Forelimb muscle (tissue), 1 donor: ENCODE data around the gene CCL25. TPM values are rescaled to one million over a fixed set of nuclear protein-coding genes. Genes with fewer than 3 reads are reported as not detected.
"Not testable (repeated sequence)": the region's sequence is repeated elsewhere in the genome, so short reads cannot be mapped to it uniquely, and the experiment has no call there.

Experiments
- DNase-seq: peaks from one replicate; pipeline ENCODE4 v3.0.0-alpha.2; 2013; ENCODE audit warnings: low read depth
- polyA plus RNA-seq: library from polyadenylated mRNA; unstranded; fragments of 120-200 nt; gene quantifications from one replicate; pipeline ENCODE4 v1.2.1, GENCODE V29; 2013; ENCODE audit not compliant: insufficient read length

Gene CCL25
- not detected for polyA plus RNA-seq

- no peak for DNase-seq
Measured at GRCh38 chr19:8052464-8052859, at the start of gene CCL25. Gene CCL25, plus strand, starts transcription at chr19:8052760. Its CDS starts 290 bp downstream, at chr19:8053050.

GRCh38 chr19:8004001-8004400 is 48.6 kb upstream of the CCL25 start:
- DNase-seq = no peak

- DNase-seq = no peak
Measured at GRCh38 chr19:8004723-8005513, 47.6 kb upstream of the CCL25 start.

GRCh38 chr19:8005534-8006256 is 46.9 kb upstream of the CCL25 start, which contains the start of gene ELAVL1:
Gene ELAVL1, minus strand, starts transcription at chr19:8005641. Its CDS starts 13,826 bp downstream, at chr19:7991815.
- peak; percentile 53 for DNase-seq

- DNase-seq = no peak
Measured at GRCh38 chr19:8017808-8018207, 34.8 kb upstream of the CCL25 start.

- DNase-seq = no peak
Measured at GRCh38 chr19:8020681-8021080, 31.9 kb upstream of the CCL25 start.

GRCh38 chr19:8021374-8021773 is 31.2 kb upstream of the CCL25 start:
- no peak for DNase-seq

- DNase-seq = no peak
Measured at GRCh38 chr19:8022275-8022674, 30.3 kb upstream of the CCL25 start.

GRCh38 chr19:8023371-8023770 is 29.2 kb upstream of the CCL25 start:
- no peak for DNase-seq

- DNase-seq = not testable (repeated sequence)
Measured at GRCh38 chr19:8024256-8024655, 28.3 kb upstream of the CCL25 start.

GRCh38 chr19:8025316-8025715 is 27.2 kb upstream of the CCL25 start:
- DNase-seq = no peak

GRCh38 chr19:8028951-8029491 is 23.5 kb upstream of the CCL25 start:
- no peak for DNase-seq

GRCh38 chr19:8030960-8031359 is 21.6 kb upstream of the CCL25 start:
- no peak for DNase-seq

GRCh38 chr19:8033287-8034177 is 19.0 kb upstream of the CCL25 start:
- DNase-seq = not testable (repeated sequence)

- DNase-seq = no peak
Measured at GRCh38 chr19:8034178-8034525, 18.4 kb upstream of the CCL25 start.

- DNase-seq = no peak
Measured at GRCh38 chr19:8036434-8037099, 16.0 kb upstream of the CCL25 start.

- no peak for DNase-seq
Measured at GRCh38 chr19:8038815-8039214, 13.7 kb upstream of the CCL25 start.

GRCh38 chr19:8039231-8039630 is 13.3 kb upstream of the CCL25 start:
- DNase-seq = no peak

- DNase-seq = no peak
Measured at GRCh38 chr19:8041531-8041931, 11.0 kb upstream of the CCL25 start.

- no peak for DNase-seq
Measured at GRCh38 chr19:8042900-8043299, 9.7 kb upstream of the CCL25 start.

- no peak for DNase-seq
Measured at GRCh38 chr19:8044018-8044417, 8.5 kb upstream of the CCL25 start.
